ENCODE measurements around the gene ENPEP.

GRCh38 chr4:110474481-110474880, 1.5 kb upstream of the ENPEP start:
- TF ChIP-seq POLR2AphosphoS5 (IDR thresholded peaks at IDR 0.05): no peak
- no peak for TF ChIP-seq CTCF (IDR thresholded peaks at IDR 0.05)
- no peak for TF ChIP-seq POLR2A (IDR thresholded peaks at IDR 0.05)
- TF ChIP-seq EP300 (IDR thresholded peaks at IDR 0.05): no peak

All from stomach (tissue), 4 donors.